MCF 10A (cell line): ENCODE data around the gene BSG. TPM values are rescaled to one million over a fixed set of nuclear protein-coding genes. Genes with fewer than 3 reads are reported as not detected.

Experiments
- BruUV-seq: library from RNA; stranded (reverse); fragments of 400-500 nt; replicated peaks from 2 replicates; lab custom pipeline; 2021; lab: Mats Ljungman, UMichigan
- CTCF ChIA-PET: fragments of 300-600 bp; sonication (Branson Sonifier 250); formaldehyde crosslinking; extraction: SDS; loops from one replicate; lab custom pipeline; 2021; ENCODE audit warnings: antibody characterized with exemption, inconsistent platforms; lab: Yijun Ruan, JAX
- POLR2A ChIA-PET: fragments of 300-600, 350-650 bp; sonication (Branson Sonifier 250); formaldehyde crosslinking; extraction: SDS; loops from one replicate; lab custom pipeline; 2020; ENCODE audit warnings: antibody characterized with exemption, inconsistent platforms; lab: Yijun Ruan, JAX
- DNase-seq: peaks from one replicate; pipeline ENCODE4 v3.0.0-alpha.2; 2018; ENCODE audit not compliant: unreplicated experiment
- H3K27ac Mint-ChIP-seq: one replicate; pipeline ENCODE4 v1.8.0; 2022; ENCODE audit warnings: mild to moderate bottlenecking, low read depth, mixed read lengths; ENCODE audit not compliant: unreplicated experiment
- H3K27me3 Mint-ChIP-seq: one replicate; pipeline ENCODE4 v1.8.0; 2022; ENCODE audit warnings: mixed read lengths; ENCODE audit not compliant: insufficient read depth, unreplicated experiment
- H3K36me3 Mint-ChIP-seq: one replicate; pipeline ENCODE4 v1.8.0; 2022; ENCODE audit warnings: mild to moderate bottlenecking, moderate library complexity, mixed read lengths; ENCODE audit not compliant: insufficient read depth, unreplicated experiment
- H3K4me1 Mint-ChIP-seq: one replicate; pipeline ENCODE4 v1.8.0; 2022; ENCODE audit warnings: mixed read lengths; ENCODE audit not compliant: insufficient read depth, unreplicated experiment
- H3K4me3 Mint-ChIP-seq: one replicate; pipeline ENCODE4 v1.8.0; 2022; ENCODE audit warnings: mild to moderate bottlenecking, moderate library complexity, mixed read lengths; ENCODE audit not compliant: unreplicated experiment
- H3K9me3 Mint-ChIP-seq: one replicate; pipeline ENCODE4 v1.8.0; 2022; ENCODE audit warnings: mixed read lengths; ENCODE audit not compliant: unreplicated experiment
- CTCF ChIP-seq: fragments of 200-600 bp; IDR thresholded peaks from one replicate; pipeline ENCODE4 v1.8.0; 2022; ENCODE audit warnings: antibody characterized with exemption, mild to moderate bottlenecking; ENCODE audit not compliant: unreplicated experiment
- intact Hi-C: fragments of 100-400 bp; cut with micrococcal nuclease; formaldehyde crosslinking; loops from 2 replicates; pipeline ENCODE4 v1.14.1; 2022
- total RNA-seq: library from RNA; stranded (reverse); gene quantifications from 2 replicates; pipeline ENCODE4 v1.2.3, GENCODE V29; 2022

Gene BSG
- total RNA-seq, 1 experiment from 2014 or later = 557 TPM

DNA sequence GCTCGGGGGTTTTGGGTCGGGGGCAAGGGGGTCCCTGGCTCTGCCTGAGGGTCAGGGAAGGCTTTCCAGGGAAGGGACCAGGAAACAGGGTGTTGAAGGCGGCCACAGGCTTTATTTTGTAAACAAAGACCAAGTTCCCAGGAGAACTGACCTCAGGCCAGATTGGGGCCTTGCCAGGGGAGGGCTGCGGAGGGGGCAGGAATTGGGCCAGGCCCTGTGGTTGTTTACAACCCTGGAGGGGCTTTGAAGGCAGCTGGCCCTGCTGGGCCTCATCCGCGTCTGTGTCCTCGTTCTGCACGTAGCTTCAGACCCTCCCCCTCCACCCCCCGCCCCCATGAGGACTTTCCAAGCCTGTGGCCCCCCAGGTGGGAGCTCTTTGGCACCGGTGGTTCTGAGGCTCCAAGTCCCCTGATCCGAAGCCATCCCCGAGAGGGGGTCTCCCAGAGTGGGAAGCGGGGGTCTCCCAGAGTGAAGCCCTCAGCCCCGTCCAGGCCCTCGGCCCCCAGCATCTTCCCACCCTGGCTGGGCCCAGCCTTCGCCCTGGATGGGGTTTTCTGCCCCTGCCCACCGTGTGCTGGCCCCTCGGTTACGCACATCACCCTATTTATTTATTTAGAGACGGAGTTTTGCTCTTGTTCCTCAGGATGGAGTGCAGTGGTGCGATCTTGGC is 13.5 kb upstream of the BSG start:
- no peak for DNase-seq
- TF ChIP-seq CTCF = no peak
- BruUV-seq = no TSS peak
- intact Hi-C loops = no loop called here
- Mint-ChIP-seq H3K27me3 (no peaks in the 10 kb centered on the region), H3K4me1 (no peaks in the 10 kb centered on the region), H3K36me3 (no peaks in the 10 kb centered on the region), H3K9me3 (no peaks in the 10 kb centered on the region), H3K27ac (no peak overlapping the region), H3K4me3 (no peak overlapping the region)
- POLR2A ChIA-PET = no interaction called here
- CTCF ChIA-PET = no interaction called here

- Mint-ChIP-seq H3K36me3 (no peaks in the 10 kb centered on the region), H3K4me3 (no peak overlapping the region), H3K9me3 (no peaks in the 10 kb centered on the region), H3K4me1 (no peaks in the 10 kb centered on the region), H3K27ac (no peak overlapping the region), H3K27me3 (no peaks in the 10 kb centered on the region)
- DNase-seq = no peak
- ChIA-PET CTCF (no interaction called here), POLR2A (interaction anchor here (1.8 kb wide), 1 partner anchor 11 kb away, joined by 3 read pairs; no protein-coding TSS in a partner anchor)
- no TSS peak for BruUV-seq
- intact Hi-C loops = no loop called here
- TF ChIP-seq CTCF = no peak
These were observed 12.3 kb upstream of the BSG start for GRCh38 chr19:560121-560520.

- no peak for TF ChIP-seq CTCF
- H3K27ac Mint-ChIP-seq = no peak overlapping the region
- intact Hi-C loops = no loop called here
- no TSS peak for BruUV-seq
- no peak overlapping the region for H3K4me3 Mint-ChIP-seq
- DNase-seq = no peak
- no peaks in the 10 kb centered on the region for H3K36me3 Mint-ChIP-seq
- CTCF ChIA-PET = interaction anchor here (0.5 kb wide), 1 partner anchor 31 kb away, joined by 3 read pairs; no protein-coding TSS in a partner anchor
- no peaks in the 10 kb centered on the region for H3K27me3 Mint-ChIP-seq
- peaks cover 5% of the 10 kb centered on the region for H3K4me1 Mint-ChIP-seq
- POLR2A ChIA-PET = no interaction called here
- no peaks in the 10 kb centered on the region for H3K9me3 Mint-ChIP-seq
These were observed 6.0 kb upstream of the BSG start for GRCh38 chr19:566403-566802.

DNA sequence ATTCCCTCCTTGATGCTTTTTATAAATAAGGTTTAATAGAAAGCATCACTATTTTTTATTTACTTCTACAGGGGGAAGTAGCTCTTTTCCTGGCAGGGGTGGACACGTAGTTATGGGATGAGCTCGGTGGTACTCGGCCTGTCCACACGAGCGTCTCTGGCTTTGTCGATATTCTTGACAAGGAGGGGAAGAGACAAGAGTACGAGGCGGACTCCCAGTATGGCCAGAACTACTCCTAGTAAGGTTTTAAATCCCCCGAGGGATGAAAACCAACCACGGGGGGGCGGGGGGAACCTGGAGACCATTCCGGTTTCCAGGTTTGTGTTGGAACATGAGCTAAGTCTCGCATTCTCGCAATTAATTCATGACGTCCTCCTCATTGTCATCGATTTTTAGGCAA is 5.6 kb upstream of the BSG start:
- Mint-ChIP-seq H3K27ac (no peak overlapping the region), H3K9me3 (no peaks in the 10 kb centered on the region), H3K4me3 (no peak overlapping the region), H3K27me3 (no peaks in the 10 kb centered on the region), H3K4me1 (peaks cover 6% of the 10 kb centered on the region), H3K36me3 (no peaks in the 10 kb centered on the region)
- no peak for TF ChIP-seq CTCF
- DNase-seq = no peak
- CTCF ChIA-PET = interaction anchor here (0.5 kb wide), 1 partner anchor 32 kb away, joined by 3 read pairs; no protein-coding TSS in a partner anchor
- intact Hi-C loops = no loop called here
- POLR2A ChIA-PET = no interaction called here
- BruUV-seq = no TSS peak
